ENCODE results near the gene FIZ1. TPM values are rescaled to one million over a fixed set of nuclear protein-coding genes. Genes with fewer than 3 reads are reported as not detected.

Gene FIZ1
- total RNA-seq, 4 donors from 2014 or later = 4.7 to 11.2 (median 9.9) TPM

- Histone ChIP-seq H3K27me3 (no peaks in the 10 kb centered on the region), H3K4me1 (peaks cover 5 to 94% (median 66%) of the 10 kb centered on the region in 3 donors), H3K9me3 (no peaks in the 10 kb centered on the region), H3K4me3 (peak overlapping the region; percentile 89 to 95), H3K36me3 (peaks cover 0 to 7% of the 10 kb centered on the region in 2 donors), H3K27ac (peak overlapping the region; percentile 83 to 96 (median 93))
- no peak for TF ChIP-seq POLR2A (IDR thresholded peaks at IDR 0.05)
- TF ChIP-seq CTCF (IDR thresholded peaks at IDR 0.05) = peak in 3 of 4 experiments; percentile 55 to 67 (median 60)
- no peak for TF ChIP-seq POLR2AphosphoS5 (IDR thresholded peaks at IDR 0.05)
- TF ChIP-seq EP300 (IDR thresholded peaks at IDR 0.05) = no peak
- WGBS, 2 donors (ENCODE audit: low coverage in 1 of 2) = no CpG with 5 or more reads among the region's 38 CpGs
- peak; percentile 26 for ATAC-seq
These were observed 40.8 kb upstream of the FIZ1 start for GRCh38 chr19:55640043-55640576.

DNA sequence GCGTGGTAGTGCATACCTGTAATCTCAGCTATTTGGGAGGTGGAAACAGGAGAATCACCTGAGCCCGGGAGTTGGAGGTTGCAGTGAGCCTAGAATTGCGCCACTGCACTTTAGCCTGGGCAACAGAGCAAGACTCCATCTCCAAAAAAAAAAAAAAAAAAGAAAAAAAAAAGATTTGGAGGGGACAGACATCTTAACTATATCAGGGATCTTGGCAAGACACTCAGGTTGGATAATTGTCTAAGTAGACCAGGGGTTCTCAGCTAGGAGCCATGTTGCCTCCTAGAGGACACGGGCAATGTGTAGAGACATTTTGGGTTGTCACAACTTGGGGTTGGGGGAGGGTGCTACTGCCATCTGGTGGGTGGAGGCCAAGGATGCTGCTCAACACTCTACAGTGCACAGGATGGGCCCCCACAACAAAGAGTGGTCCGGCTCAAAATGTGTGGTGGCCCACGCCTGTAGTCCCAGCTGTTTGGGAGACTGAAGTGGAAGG lies 39.6 kb upstream of the FIZ1 start:
- Histone ChIP-seq H3K36me3 (no peaks in the 10 kb centered on the region), H3K4me1 (peaks cover 5 to 89% (median 63%) of the 10 kb centered on the region in 3 donors), H3K4me3 (no peak overlapping the region), H3K27me3 (no peaks in the 10 kb centered on the region), H3K27ac (peak overlapping the region in 2 of 4 donors; percentile 90 to 96), H3K9me3 (no peaks in the 10 kb centered on the region)
- ATAC-seq = no peak
- TF ChIP-seq POLR2AphosphoS5 (IDR thresholded peaks at IDR 0.05) (no peak), POLR2A (IDR thresholded peaks at IDR 0.05) (no peak), CTCF (IDR thresholded peaks at IDR 0.05) (peak in 3 of 4 experiments; percentile 15 to 41 (median 19))
- 96% methylated on average over 3 of the region's 6 CpGs; no CpG with 5 or more reads in 1 of the 2 donors for WGBS, 2 donors (ENCODE audit: low coverage in 1 of 2)

GRCh38 chr19:55637534-55637933 lies 38.2 kb upstream of the FIZ1 start:
- H3K9me3 ChIP-seq = no peaks in the 10 kb centered on the region
- H3K27ac ChIP-seq = no peak overlapping the region
- no peaks in the 10 kb centered on the region for H3K27me3 ChIP-seq
- H3K36me3 ChIP-seq = no peaks in the 10 kb centered on the region
- ATAC-seq = no peak
- no peak overlapping the region for H3K4me3 ChIP-seq
- H3K4me1 ChIP-seq = peaks cover 5 to 85% (median 55%) of the 10 kb centered on the region in 3 donors
- WGBS, 2 donors (ENCODE audit: low coverage in 1 of 2) = 63 to 65% methylated on average over 11 of the region's 11 CpGs
- no peak for TF ChIP-seq POLR2A (IDR thresholded peaks at IDR 0.05)
- no peak for TF ChIP-seq POLR2AphosphoS5 (IDR thresholded peaks at IDR 0.05)
- no peak for TF ChIP-seq EP300 (IDR thresholded peaks at IDR 0.05)
- TF ChIP-seq CTCF (IDR thresholded peaks at IDR 0.05) = no peak

DNA sequence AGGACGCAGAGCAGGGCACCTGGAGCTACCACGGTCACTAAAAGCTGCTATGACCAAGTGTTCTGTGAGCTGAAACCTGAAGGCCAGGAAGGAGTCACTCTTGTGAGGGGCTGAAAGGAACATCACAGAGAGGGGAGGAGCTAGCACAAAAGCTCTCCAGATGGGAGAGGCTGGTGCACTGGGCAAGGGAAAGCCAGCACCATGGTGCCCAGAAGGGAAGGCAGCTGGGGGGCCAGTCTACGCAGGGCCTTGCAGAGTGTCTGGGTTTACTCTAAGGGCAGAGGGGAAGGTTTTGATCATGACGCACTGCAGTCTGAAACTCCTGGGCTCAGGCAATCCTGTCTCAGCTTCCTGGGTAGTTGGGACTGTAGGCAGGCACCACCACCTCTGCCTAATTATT lies 37.4 kb upstream of the FIZ1 start:
- H3K4me1 ChIP-seq = peaks cover 5 to 85% (median 47%) of the 10 kb centered on the region in 3 donors
- no peak for TF ChIP-seq POLR2A (IDR thresholded peaks at IDR 0.05)
- TF ChIP-seq EP300 (IDR thresholded peaks at IDR 0.05) = no peak
- TF ChIP-seq CTCF (IDR thresholded peaks at IDR 0.05) = no peak
- TF ChIP-seq POLR2AphosphoS5 (IDR thresholded peaks at IDR 0.05) = no peak
- ATAC-seq = no peak
- 71 to 100% methylated on average over 1 to 4 of the region's 4 CpGs for WGBS, 2 donors (ENCODE audit: low coverage in 1 of 2)
- peak overlapping the region in 2 of 4 donors; percentile 9 to 96 for H3K27ac ChIP-seq
- H3K27me3 ChIP-seq = no peaks in the 10 kb centered on the region
- no peaks in the 10 kb centered on the region for H3K9me3 ChIP-seq
- peak overlapping the region in 1 of 2 donors; percentile 97 for H3K4me3 ChIP-seq
- H3K36me3 ChIP-seq = no peaks in the 10 kb centered on the region
